Prostate gland (tissue), 2 donors: ENCODE measurements around the gene GMDS. TPM values are rescaled to one million over a fixed set of nuclear protein-coding genes. Genes with fewer than 3 reads are reported as not detected.

Experiments used
- DNase-seq: peaks from one replicate; pipeline ENCODE4 v3.0.0-alpha.2; 2019; ENCODE audit warnings: low spot score
- H3K27ac ChIP-seq, 2 donors: fragments of 200-600 bp; sonication (generic); 2 replicates each; pipeline ENCODE4 v1.5.1; 2017 to 2019
- H3K27me3 ChIP-seq: fragments of 200-600 bp; sonication (generic); replicated peaks from 2 replicates; pipeline ENCODE4 v1.5.1; 2019; ENCODE audit not compliant: insufficient read depth
- H3K36me3 ChIP-seq, 2 donors: fragments of 200-600 bp; sonication (generic); 1 replicate in 1 of 2; 2 replicates in 1 of 2; pipeline versions ENCODE4 v1.5.1 to v1.8.1; 2017 to 2019
- H3K4me1 ChIP-seq: fragments of 200-600 bp; sonication (generic); replicated peaks from 2 replicates; pipeline ENCODE4 v1.5.1; 2019
- H3K4me3 ChIP-seq, 2 donors: fragments of 200-600 bp; sonication (generic); 2 replicates each; pipeline ENCODE4 v1.5.1; 2017 to 2019
- H3K9me3 ChIP-seq: fragments of 200-600 bp; sonication (generic); 2 replicates; pipeline ENCODE4 v1.5.1; 2017
- CTCF ChIP-seq, 4 experiments: fragments of 200-600 bp in 2 of 4; fragments of 450-650 bp in 2 of 4; sonication (generic) in 2 of 4; IDR thresholded peaks; 1 replicate in 3 of 4; 2 replicates in 1 of 4; pipeline ENCODE4 v1.5.1; 2016 to 2019; ENCODE audit warnings: antibody characterized with exemption in 4 of 4, mild to moderate bottlenecking in 2 of 4, moderate library complexity in 2 of 4
- POLR2A ChIP-seq: fragments of 450-650 bp; IDR thresholded peaks from one replicate; pipeline ENCODE4 v1.6.1; 2016; ENCODE audit warnings: antibody characterized with exemption, mild to moderate bottlenecking
- POLR2AphosphoS5 ChIP-seq: sonication (generic); formaldehyde crosslinking; IDR thresholded peaks from one replicate; pipeline ENCODE4 v1.6.1; 2017; ENCODE audit warnings: antibody characterized with exemption
- WGBS: methylation state at CpG from one replicate; pipeline ENCODE4 v1.1.5; 2018; 5-methylcytosine and 5-hydroxymethylcytosine counted together
- intact Hi-C: fragments of 100-400 bp; cut with DNase I; formaldehyde crosslinking; loops from one replicate; pipeline ENCODE4 v1.14.2; 2022
- total RNA-seq, 2 donors: library from RNA; depleted of rRNA; stranded (reverse); fragments of >200 nt; gene quantifications; one replicate each; pipeline ENCODE4 v1.1.0, GENCODE V29; 2016

GMDS gene
- total RNA-seq, 2 donors from 2014 or later: 24.9 to 29.9 TPM

DNA sequence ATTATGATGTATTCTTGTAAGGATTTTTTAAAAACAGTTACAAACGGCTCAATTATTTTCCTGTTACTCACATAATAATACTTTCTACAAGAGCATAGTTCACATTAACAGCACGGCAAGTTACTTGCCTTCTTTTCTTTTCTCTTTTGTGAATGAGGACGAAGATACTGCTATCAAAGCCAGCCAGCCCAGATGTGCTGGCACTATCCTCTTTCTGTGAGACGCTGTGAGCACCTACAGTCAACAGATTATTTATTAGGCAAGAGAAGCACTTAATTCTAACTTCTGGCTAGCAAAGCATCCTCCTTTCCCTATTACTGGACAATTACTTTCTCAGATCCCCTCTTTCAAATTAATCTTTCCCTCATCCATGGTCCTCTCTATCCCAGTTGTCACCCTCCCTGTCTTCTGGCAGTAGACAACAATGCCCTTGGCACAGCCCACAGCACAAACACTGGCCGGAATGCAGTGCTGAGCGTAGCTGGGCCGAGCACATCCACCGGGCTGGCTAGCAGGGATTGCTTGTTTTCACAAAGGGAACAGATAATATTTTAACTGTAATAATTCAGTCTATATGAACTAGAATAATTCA lies 373.6 kb downstream of the GMDS start:
- H3K27ac ChIP-seq: no peak overlapping the region
- 50% methylated on average over 8 of the region's 8 CpGs for WGBS
- DNase-seq: no peak

GRCh38 chr6:1870932-1871331 lies 374.5 kb downstream of the GMDS start:
- no peak for TF ChIP-seq POLR2AphosphoS5
- TF ChIP-seq CTCF (IDR thresholded peaks at IDR 0.05): no peak
- TF ChIP-seq POLR2A: no peak
- intact Hi-C loops: no loop called here
- H3K9me3 ChIP-seq: no peaks in the 10 kb centered on the region
- H3K4me1 ChIP-seq: no peaks in the 10 kb centered on the region
- no peaks in the 10 kb centered on the region for H3K27me3 ChIP-seq
- H3K36me3 ChIP-seq: no peaks in the 10 kb centered on the region
- H3K4me3 ChIP-seq: no peak overlapping the region
- WGBS: 52% methylated on average over 7 of the region's 7 CpGs
- H3K27ac ChIP-seq: no peak overlapping the region
- no peak for DNase-seq

More for the DNA sequence above, 373.6 kb downstream of the GMDS start:
- Histone ChIP-seq H3K27me3 (no peaks in the 10 kb centered on the region), H3K4me1 (no peaks in the 10 kb centered on the region), H3K4me3 (no peak overlapping the region), H3K9me3 (no peaks in the 10 kb centered on the region), H3K36me3 (no peaks in the 10 kb centered on the region)
- intact Hi-C loops: no loop called here
- TF ChIP-seq POLR2A (no peak), CTCF (IDR thresholded peaks at IDR 0.05) (no peak), POLR2AphosphoS5 (no peak)

DNA sequence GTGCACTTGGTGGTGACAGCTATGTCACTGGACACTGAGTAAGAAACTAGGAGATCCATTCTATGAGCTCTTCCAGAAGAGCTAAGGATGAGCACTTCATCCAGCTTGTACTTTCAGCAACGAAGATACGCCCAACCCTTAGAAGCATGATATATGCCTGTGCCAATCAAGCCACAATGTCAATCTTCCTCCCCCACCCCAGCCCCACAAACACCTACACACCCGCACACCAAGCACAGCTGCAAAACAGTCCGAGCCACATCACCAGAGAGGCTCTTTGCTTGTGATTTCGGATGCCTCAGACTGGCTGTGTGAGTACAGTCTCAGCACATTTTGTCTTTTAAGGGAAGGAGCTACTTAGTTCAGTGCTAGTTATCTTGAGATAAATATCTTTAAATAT lies 375.2 kb downstream of the GMDS start:
- WGBS: 76% methylated on average over 5 of the region's 5 CpGs
- Histone ChIP-seq H3K27me3 (no peaks in the 10 kb centered on the region), H3K36me3 (no peaks in the 10 kb centered on the region), H3K4me3 (no peak overlapping the region), H3K27ac (no peak overlapping the region), H3K4me1 (no peaks in the 10 kb centered on the region), H3K9me3 (no peaks in the 10 kb centered on the region)
- TF ChIP-seq POLR2A: no peak
- no peak for TF ChIP-seq POLR2AphosphoS5
- no peak for TF ChIP-seq CTCF (IDR thresholded peaks at IDR 0.05)
- DNase-seq: no peak
- intact Hi-C loops: no loop called here

GRCh38 chr6:1869769-1870168 lies 375.6 kb downstream of the GMDS start:
- WGBS: 80% methylated on average over 6 of the region's 6 CpGs
- Histone ChIP-seq H3K4me1 (no peaks in the 10 kb centered on the region), H3K36me3 (no peaks in the 10 kb centered on the region), H3K4me3 (no peak overlapping the region), H3K27me3 (no peaks in the 10 kb centered on the region), H3K9me3 (no peaks in the 10 kb centered on the region), H3K27ac (no peak overlapping the region)
- intact Hi-C loops: no loop called here
- TF ChIP-seq POLR2A (no peak), CTCF (IDR thresholded peaks at IDR 0.05) (no peak), POLR2AphosphoS5 (no peak)
- DNase-seq: no peak

- H3K9me3 ChIP-seq: no peaks in the 10 kb centered on the region
- 96% methylated on average over 3 of the region's 3 CpGs for WGBS
- DNase-seq: no peak
Measured at GRCh38 chr6:1869308-1869707, 376.1 kb downstream of the GMDS start.

More at GRCh38 chr6:1869308-1869707, 376.1 kb downstream of the GMDS start:
- H3K36me3 ChIP-seq: no peaks in the 10 kb centered on the region
- no peaks in the 10 kb centered on the region for H3K4me1 ChIP-seq
- TF ChIP-seq CTCF (IDR thresholded peaks at IDR 0.05) (no peak), POLR2AphosphoS5 (no peak), POLR2A (no peak)
- no peak overlapping the region for H3K27ac ChIP-seq
- H3K4me3 ChIP-seq: no peak overlapping the region
- no peaks in the 10 kb centered on the region for H3K27me3 ChIP-seq
- intact Hi-C loops: no loop called here
